BE2C (cell line): ENCODE measurements around the gene SYCP3.
"Not testable (repeated sequence)": the region's sequence is repeated elsewhere in the genome, so short reads cannot be mapped to it uniquely, and the experiment has no call there.

Experiments
- DNase-seq: peaks from one replicate; pipeline ENCODE4 v3.0.0-alpha.2; 2020
- H3K27me3 ChIP-seq: fragments of 250-450 bp; sonication (Bioruptor Pico); 2 replicates; pipeline ENCODE4 v1.5.1; 2020; ENCODE audit warnings: mild to moderate bottlenecking
- H3K36me3 ChIP-seq: fragments of 250-450 bp; sonication (Bioruptor Pico); 2 replicates; pipeline ENCODE4 v1.5.1; 2020; ENCODE audit warnings: mild to moderate bottlenecking
- H3K4me1 ChIP-seq: fragments of 250-450 bp; sonication (Bioruptor Pico); 2 replicates; pipeline ENCODE4 v1.5.1; 2020
- H3K4me3 ChIP-seq: 2 replicates; pipeline ENCODE4 v1.5.1; 2011; ENCODE audit warnings: low read depth, low read length
- H3K9me3 ChIP-seq: fragments of 250-450 bp; sonication (Bioruptor Pico); 2 replicates; pipeline ENCODE4 v1.5.1; 2020
- TF ChIP-seq, protein P1 (sequence below): IDR thresholded peaks from 2 replicates; pipeline ENCODE4 v1.5.1; 2012; ENCODE audit warnings: mild to moderate bottlenecking, low read depth, low read length

The SYCP3 gene

DNA sequence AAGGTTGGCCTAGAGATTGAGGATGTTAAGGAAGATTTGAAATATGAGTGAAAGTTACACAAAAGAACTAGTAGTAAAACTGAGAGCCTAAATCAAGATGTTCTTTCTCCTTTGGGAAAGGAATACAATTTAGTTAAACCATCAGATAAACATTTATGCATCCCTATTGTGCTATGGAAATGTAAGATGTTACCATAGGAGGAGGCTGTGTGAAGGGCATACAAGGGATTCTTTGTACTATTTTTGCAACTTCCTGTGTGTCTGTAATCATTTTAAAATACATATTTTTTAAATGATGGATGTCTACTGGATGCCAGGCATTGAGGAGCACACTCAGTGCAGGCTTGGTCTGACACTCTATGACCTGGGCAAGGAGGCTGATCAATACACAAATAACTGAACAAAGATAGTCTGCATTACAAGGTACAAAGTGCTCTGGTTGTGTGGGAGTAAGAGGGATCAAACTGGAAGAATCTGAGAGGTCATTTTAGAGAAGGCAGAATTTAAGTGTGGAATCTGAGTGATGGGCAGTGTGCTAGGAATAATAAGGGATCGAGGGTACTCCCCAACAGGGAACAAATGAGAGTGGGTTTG, 47.7 kb downstream of the SYCP3 start:
- Histone ChIP-seq H3K27me3 (no peaks in the 10 kb centered on the region), H3K4me3 (no peak overlapping the region), H3K36me3 (no peaks in the 10 kb centered on the region), H3K4me1 (no peaks in the 10 kb centered on the region), H3K9me3 (no peaks in the 10 kb centered on the region)
- TF ChIP-seq, protein P1, sequence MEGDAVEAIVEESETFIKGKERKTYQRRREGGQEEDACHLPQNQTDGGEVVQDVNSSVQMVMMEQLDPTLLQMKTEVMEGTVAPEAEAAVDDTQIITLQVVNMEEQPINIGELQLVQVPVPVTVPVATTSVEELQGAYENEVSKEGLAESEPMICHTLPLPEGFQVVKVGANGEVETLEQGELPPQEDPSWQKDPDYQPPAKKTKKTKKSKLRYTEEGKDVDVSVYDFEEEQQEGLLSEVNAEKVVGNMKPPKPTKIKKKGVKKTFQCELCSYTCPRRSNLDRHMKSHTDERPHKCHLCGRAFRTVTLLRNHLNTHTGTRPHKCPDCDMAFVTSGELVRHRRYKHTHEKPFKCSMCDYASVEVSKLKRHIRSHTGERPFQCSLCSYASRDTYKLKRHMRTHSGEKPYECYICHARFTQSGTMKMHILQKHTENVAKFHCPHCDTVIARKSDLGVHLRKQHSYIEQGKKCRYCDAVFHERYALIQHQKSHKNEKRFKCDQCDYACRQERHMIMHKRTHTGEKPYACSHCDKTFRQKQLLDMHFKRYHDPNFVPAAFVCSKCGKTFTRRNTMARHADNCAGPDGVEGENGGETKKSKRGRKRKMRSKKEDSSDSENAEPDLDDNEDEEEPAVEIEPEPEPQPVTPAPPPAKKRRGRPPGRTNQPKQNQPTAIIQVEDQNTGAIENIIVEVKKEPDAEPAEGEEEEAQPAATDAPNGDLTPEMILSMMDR: no peak
- DNase-seq: no peak

GRCh38 chr12:101690544-101691098, 48.6 kb downstream of the SYCP3 start:
- H3K4me1 ChIP-seq: no peaks in the 10 kb centered on the region
- no peaks in the 10 kb centered on the region for H3K27me3 ChIP-seq
- TF ChIP-seq, protein P1: no peak
- H3K9me3 ChIP-seq: no peaks in the 10 kb centered on the region
- H3K36me3 ChIP-seq: no peaks in the 10 kb centered on the region
- no peak for DNase-seq
- H3K4me3 ChIP-seq: no peak overlapping the region

GRCh38 chr12:101686176-101686575, 53.1 kb downstream of the SYCP3 start:
- TF ChIP-seq, protein P1: no peak
- Histone ChIP-seq H3K9me3 (no peaks in the 10 kb centered on the region), H3K36me3 (no peaks in the 10 kb centered on the region), H3K27me3 (no peaks in the 10 kb centered on the region), H3K4me1 (no peaks in the 10 kb centered on the region), H3K4me3 (no peak overlapping the region)
- no peak for DNase-seq

GRCh38 chr12:101685092-101685491, 54.2 kb downstream of the SYCP3 start:
- no peaks in the 10 kb centered on the region for H3K4me1 ChIP-seq
- no peak for DNase-seq
- TF ChIP-seq, protein P1: no peak
- no peak overlapping the region for H3K4me3 ChIP-seq
- H3K27me3 ChIP-seq: no peaks in the 10 kb centered on the region
- no peaks in the 10 kb centered on the region for H3K9me3 ChIP-seq
- H3K36me3 ChIP-seq: no peaks in the 10 kb centered on the region

DNA sequence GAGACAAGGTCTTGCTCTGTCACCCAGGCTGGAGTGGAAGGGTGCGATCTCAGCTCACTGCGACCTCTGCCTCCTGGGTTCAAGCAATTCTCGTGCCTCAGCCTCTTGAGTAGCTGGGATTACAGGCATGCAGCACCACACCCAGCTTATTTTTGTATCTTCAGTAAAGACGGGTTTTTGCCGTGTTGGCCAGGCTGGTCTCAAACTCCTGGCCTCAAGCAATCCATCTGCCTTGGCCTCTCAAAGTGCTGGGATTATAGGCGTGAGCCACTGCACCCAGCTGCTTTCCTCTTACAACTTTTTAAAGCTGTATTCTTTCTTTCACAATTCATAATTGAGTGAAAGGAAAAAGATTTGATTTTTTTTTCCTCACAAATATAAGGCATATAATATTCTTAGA, 57.6 kb downstream of the SYCP3 start:
- H3K36me3 ChIP-seq, H3K9me3 ChIP-seq, DNase-seq, H3K4me3 ChIP-seq, H3K27me3 ChIP-seq, H3K4me1 ChIP-seq: not testable (repeated sequence)

- no peaks in the 10 kb centered on the region for H3K36me3 ChIP-seq
- no peaks in the 10 kb centered on the region for H3K4me1 ChIP-seq
- H3K4me3 ChIP-seq: no peak overlapping the region
- TF ChIP-seq, protein P1: no peak
- H3K27me3 ChIP-seq: no peaks in the 10 kb centered on the region
- H3K9me3 ChIP-seq: no peaks in the 10 kb centered on the region
- DNase-seq: no peak
Observed at GRCh38 chr12:101680647-101681046, 58.6 kb downstream of the SYCP3 start.
